ENCODE data around the gene DENND1A.

DNA sequence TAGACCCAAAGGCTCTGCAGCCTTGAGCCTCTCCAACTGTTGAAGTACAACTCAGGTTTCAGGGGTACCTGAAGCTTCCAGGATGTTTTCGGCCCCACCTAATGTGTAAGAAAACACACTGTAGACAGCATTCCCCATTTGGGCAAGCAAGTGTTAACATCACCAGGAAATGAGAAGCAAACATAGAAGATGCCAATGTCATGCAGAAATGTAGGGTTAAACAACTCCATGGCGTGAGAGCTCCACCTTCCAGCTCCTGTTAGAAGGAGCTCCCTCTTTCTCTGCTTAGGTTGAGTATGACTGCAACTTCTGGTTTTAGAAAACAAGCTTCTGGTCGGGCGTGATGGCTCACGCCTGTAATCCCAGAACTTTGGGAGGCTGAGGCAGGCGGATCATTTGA, 31.0 kb upstream of the DENND1A start:
- TF ChIP-seq, protein P1, sequence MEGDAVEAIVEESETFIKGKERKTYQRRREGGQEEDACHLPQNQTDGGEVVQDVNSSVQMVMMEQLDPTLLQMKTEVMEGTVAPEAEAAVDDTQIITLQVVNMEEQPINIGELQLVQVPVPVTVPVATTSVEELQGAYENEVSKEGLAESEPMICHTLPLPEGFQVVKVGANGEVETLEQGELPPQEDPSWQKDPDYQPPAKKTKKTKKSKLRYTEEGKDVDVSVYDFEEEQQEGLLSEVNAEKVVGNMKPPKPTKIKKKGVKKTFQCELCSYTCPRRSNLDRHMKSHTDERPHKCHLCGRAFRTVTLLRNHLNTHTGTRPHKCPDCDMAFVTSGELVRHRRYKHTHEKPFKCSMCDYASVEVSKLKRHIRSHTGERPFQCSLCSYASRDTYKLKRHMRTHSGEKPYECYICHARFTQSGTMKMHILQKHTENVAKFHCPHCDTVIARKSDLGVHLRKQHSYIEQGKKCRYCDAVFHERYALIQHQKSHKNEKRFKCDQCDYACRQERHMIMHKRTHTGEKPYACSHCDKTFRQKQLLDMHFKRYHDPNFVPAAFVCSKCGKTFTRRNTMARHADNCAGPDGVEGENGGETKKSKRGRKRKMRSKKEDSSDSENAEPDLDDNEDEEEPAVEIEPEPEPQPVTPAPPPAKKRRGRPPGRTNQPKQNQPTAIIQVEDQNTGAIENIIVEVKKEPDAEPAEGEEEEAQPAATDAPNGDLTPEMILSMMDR (IDR thresholded peaks at IDR 0.05) = no peak
- TF ChIP-seq POLR2AphosphoS5 (IDR thresholded peaks at IDR 0.05) = no peak
